NCI-H1105 (cell line): ENCODE results near the gene MYO10.
A peak's percentile ranks its signal among the peaks of the same experiment; 100 is the strongest.
"Not testable (repeated sequence)": the region's sequence is repeated elsewhere in the genome, so short reads cannot be mapped to it uniquely, and the experiment has no call there.

ENCODE experiments used
- DNase-seq: peaks from one replicate; lab custom pipeline; 2025; lab: John Stamatoyannopoulos, UW

MYO10 gene

DNA sequence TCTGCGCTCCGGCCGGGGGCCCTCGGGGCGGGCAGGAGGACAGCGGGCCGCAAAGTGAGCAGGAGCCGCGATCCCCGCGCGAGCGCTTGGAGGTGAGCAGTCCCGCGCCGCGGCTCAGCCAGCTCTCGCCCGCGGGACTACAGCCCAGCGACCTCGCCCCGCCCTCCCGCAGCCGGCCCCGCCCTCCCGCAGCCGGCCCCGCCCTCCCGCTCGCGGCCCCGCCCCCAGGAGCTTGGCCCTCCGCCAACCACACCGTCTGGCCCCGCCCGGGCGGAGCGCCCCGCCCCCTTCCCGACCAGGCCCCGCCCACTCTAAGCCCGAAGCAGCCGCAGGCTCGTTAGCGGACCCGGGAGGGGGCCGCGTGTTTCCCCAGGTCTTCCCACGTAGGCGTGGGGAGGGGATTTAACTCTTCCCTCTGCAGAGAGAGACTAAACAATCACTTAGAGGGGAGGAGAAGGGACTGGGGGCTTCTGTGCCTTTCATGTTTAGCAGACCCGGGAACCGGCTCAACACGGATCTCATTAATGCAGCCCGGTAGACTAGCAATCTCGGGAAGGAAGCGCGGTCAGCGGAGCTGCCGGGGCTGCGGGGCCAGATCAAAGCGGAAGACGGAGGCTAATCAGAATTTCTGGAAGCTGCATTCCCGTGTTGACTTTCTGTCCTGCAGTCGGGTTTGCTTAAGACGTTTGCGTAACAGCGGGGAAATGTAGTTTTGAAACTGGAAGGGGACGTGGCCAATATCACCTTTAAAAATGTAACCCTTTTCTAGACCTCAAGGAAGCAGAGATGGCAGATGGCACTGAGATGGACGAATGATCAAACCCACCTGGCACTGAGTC lies at the start of gene MYO10:
Gene MYO10, minus strand, starts transcription at position 139 of the 839 bp plus-strand sequence. CDS start 480 bp downstream, outside the sequence.
- DNase-seq: peak; percentile 34

DNA sequence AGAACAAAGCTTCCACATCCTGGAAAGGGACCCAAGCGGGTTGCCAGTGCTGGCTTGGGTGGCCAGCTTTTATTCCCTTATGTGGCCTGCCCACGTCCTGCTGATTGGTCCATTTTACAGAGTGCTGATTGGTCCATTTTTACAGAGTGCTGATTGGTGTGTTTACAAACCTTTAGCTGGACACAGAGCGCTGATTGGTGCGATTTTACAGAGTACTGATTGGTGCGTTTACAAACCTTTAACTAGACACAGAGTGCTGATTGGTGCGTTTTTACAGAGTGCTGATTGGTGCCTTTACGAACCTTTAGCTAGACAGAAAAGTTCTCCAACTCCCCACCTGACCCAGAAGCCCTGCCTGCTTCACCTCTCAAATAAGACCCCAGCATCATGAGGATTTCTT lies 49.2 kb upstream of the MYO10 start:
- not testable (repeated sequence) for DNase-seq

DNA sequence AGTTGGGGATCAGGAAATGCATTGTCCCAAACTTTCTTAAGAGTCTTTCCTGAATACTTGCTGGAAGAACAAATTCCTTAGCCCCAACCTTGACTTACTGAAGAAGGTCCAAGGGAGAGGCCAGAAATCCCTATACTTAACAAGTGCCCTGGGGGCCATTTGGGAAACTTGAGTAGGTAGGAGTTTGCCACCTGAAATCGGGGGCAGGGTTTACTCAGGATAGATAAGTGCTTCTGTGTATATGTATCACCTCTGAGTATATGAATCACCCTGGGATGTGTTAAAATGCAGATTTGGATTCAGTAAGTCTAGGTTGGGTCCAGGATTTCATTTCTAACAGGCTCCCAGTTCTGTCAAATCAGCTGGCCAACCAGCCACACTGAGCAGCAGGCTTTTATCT lies 47.9 kb upstream of the MYO10 start:
- no peak for DNase-seq

DNA sequence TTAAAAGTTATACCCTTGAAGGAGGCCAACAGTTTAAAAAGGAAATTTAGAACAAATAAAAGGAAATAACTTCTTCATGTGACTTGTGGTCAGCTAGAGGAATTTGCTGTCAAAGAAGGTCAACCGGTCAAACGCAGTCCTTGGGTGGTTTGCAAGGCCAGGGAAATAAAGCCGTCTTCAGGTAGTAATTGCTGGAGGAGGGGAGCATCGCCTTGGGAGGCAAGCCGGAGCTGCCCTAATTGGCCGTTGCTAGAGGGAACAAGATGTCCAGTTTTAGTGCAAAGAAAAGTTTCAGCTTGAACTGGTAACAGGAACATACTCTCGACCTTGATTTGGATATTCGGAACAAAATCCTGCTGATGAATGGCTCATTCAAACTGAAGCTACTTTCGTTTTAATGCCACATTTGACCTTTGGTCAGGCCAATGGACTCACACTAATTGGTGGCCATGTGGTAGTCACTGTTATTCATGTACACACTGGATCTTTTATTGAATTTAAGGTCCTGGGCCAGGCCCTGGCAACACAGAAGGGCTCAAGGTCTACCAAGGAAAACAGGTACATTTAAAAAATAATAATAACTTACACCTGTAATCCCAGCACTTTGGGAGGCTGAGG lies 47.0 kb upstream of the MYO10 start:
- DNase-seq: no peak

DNA sequence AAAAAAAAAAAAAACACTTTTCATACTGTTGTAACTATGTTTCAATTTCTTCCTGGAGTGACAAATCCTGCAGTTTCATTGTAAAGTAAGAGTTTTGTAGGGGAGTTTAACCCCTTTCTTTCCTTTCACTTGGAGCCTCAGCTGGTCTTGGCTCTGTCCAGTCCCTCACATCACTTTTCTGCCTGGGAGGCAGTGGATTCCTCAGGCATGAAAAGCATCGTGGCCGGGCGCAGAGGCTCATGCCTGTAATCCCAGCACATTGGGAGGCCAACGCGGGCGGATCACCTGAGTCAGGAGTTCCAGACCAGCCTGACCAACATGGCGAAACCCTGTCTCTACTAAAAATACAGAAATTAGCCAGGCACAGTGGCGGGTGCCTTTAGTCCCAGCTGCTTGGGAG lies 45.6 kb upstream of the MYO10 start:
- no peak for DNase-seq

DNA sequence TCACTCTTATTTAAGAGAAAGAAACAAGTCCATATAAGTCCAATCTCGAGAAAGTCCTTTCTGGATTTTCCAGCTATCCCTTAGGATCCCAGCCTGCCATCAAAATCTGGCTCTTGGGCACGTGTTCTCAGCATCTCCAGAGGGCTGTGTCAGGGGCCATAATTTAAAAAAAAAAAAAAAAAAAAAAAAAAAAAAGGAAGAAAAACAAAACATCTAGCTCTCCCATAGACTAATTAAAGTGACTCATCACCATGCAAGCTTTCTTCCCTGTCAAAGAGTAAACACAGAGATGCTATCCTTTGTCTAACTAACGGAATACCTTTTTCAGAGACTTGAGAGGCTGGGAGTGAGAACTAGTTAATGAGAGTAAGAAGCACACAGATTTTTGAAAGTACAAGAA lies 44.9 kb upstream of the MYO10 start:
- no peak for DNase-seq

DNA sequence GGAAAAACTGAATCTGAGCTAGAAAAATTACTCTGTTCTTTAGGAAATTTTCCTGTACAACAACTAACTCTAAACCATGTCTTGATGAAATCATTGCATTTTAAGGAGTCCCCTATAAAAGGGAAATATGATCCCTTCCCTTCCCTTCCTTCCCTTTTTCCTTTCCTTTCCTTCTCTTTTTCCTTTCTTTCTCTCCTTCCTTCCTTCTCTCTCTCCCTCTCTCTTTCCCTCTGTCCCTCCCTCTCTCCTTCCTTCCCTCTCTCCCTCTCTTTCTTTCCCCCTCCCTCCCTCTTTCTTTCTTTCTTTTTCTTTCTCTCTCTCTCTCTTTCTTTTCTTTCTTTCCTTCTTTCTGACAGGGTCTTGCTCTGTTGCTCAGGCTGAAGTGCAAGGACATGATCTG lies 42.2 kb upstream of the MYO10 start:
- no peak for DNase-seq

DNA sequence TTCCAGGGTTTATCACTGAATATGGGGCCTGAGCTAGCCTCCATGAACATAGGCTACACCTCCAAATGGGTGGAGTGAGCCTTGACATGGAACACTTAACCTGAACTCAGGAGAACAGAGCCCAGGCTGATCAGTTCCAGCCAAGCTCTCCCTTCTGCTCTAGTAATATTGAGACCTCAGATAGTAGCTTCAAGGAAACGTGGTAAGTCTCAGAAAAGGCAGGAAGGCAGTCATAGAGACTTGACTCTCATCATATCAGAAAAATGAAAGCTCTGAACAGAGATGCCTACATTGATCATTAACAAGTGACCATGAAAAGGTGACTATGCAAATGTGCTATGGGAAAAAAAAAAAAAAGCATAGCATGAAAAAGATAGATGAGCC lies 40.5 kb upstream of the MYO10 start:
- no peak for DNase-seq

DNA sequence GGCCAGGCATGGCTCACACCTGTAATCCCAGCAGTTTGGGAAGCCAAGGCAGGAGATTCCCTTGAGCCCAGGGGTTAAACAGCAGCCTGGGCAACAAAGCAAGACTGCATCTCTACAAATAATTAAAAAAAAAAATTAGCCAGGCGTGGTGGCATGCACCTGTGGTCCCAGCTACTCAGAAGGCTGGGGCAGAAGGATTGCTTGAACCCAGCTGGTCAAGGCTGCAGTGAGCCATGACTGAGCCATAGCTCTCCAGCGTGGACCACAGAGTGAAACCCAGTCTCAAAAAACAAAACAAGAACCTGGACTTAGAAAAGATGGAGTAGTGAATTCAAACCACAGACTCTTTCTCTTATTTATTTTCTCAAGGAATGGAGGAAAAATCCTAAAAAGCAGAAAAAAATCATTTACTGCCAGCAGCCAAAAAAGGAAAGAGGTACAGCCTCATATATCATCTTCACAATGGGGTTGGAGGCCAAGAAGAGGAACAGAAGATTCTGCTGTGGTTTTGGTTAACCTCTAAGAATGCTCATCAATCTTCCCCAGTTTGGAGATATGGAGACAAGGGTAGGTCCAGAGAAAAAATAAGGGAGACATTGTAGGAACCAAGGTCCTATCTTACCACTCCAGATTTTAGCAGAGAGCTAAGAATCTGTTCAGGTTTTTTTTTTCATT lies 40.0 kb upstream of the MYO10 start:
- DNase-seq: no peak

DNA sequence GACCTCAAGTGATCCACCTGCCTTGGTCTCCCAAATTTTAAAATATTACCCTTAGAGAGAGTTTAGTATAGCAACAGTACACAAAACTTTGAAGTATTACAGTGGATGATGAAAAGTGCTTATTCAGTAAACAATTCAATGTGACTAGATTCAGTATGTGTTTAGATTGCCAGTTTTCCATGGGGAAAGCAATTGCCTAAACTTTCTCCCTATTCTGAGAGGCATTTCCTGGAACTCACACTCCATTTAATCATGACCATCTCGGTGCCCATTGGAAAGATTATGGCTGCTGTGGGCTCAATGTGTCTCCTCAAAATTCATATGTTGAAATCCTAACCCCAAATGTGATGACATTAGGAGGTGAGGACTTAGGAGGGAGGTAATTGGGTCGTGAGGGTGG lies 38.9 kb upstream of the MYO10 start:
- DNase-seq: no peak

DNA sequence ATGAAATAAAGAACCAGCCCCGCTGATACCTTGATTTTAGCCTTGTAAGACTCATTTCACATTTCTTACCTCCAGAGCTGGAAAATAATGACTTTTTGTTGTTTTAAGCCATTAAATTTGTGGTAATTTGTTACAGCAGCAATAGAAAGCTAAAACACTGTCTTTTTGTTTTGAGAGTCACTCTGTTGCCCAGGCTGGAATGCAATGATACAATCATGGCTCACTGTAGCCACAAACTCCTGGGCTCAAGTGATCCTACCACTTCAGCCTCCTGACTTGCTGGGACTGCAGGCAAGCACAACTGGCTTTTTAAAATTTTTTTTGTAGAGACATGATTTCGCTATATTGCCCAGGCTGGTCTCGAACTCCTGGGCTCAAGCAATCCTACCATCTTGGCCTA lies 34.7 kb upstream of the MYO10 start:
- DNase-seq: no peak

DNA sequence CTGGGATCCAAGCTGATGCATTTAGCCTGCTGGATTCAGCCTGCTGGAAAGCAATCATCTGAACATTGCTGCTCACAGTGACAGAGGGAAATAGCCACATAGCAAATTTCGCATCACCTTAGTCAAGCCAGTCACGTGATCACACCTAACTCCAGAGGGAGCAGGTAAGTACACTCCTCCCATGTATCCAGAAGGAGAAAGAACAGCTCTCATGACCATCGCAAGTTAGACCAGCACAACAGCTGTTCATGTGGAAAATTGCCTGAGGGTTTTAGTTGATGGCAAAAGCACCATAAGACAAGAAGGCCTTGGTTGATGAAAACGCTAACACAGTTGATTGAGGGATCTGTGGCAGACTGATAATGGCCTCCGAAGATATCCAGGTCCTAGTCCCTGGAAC lies 34.2 kb upstream of the MYO10 start:
- no peak for DNase-seq

DNA sequence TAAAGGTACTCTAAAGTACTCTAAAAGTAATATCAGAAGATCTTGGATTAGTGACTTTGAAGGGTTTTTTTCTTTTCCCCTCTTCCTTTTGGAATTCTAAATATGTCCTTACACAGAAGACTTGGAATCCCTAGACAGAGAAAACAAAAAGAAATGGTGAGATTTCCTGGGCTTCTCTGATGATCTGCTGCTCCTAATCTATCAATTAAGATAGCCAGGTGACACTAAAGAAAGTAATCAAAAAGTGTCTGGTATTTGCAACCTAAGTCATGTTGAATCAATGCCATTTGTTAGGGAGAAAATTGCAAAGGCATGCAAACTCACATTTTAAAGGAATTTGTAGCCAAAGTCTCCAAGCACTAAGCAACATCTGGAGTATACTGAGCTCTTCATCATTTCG lies 29.5 kb upstream of the MYO10 start:
- DNase-seq: no peak

DNA sequence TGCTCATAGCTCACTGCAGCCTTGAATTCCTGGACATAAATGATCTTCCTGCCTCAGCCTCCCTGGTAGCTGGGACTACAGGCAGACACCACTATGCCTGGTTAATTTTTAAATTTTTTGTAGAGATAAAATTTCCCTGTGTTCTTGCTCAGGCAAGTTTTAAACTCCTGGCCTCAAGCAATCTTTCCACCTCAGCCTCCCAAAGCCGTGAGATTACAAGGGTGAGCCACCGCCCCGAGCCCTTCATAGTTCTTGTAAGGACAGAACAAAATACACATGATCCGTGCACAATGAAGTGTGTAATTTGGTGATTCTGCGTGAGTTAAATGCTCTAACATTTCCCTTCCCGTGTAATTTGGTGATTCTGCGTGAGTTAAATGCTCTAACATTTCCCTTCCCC lies 27.7 kb upstream of the MYO10 start:
- DNase-seq: no peak

DNA sequence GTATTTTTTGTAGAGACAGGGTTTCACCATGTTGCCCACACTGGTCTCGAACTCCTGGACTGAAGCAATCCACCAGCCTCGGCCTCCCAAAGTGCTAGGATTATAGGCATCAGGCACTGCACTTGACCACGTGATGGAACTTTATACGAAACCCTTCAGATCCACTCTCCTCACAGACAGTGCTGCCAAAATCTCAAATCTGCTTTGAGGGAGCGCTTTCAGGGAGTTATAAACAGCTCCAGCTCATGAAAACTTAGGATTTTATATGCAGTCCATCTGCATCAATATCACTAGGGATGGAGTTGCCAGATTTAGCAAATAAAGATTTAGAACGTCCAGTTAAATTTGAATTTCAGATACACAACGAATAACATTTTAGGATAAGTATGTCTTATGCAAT lies 25.0 kb upstream of the MYO10 start:
- DNase-seq: no peak

DNA sequence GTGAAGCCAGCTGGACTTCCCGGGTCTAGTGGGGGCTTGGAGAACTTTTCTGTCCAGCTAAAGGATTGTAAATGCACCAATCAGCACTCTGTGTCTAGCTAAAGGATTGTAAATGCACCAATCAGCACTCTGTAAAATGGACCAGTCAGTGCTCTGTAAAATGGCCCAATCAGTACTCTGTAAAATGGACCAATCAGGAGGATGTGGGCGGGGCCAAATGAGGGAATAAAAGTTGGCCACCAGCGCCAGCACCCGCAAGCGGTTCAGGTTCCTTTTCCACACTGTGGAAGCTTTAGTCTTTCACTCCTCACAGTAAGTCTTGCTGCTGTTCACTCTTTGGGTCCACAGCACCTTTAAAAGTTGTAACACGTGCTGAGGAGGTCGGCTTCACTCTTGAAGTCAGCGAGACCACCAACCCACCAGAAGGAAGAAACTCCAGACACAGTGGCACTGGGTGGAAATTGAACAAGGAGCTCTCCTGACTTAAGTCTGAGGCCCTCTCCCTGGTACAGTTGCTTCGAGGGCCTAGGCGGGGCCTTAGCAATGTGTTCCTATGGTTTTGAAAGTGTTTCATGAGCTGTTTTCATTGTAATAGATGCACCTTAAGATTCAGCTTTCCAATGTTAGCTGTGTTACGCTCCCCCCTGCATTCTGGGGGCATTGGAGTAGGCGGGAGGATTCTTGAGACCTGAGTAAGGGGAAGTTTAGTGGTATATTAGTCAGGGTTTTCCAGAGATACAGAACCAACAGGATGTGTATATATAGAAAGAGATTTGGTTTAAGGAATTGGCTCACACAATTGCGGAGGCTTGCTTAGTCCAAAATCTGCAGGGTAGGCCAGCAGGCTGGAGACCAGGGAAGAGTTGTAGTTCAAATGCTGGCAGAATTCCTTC lies 21.5 kb upstream of the MYO10 start:
- DNase-seq: no peak

DNA sequence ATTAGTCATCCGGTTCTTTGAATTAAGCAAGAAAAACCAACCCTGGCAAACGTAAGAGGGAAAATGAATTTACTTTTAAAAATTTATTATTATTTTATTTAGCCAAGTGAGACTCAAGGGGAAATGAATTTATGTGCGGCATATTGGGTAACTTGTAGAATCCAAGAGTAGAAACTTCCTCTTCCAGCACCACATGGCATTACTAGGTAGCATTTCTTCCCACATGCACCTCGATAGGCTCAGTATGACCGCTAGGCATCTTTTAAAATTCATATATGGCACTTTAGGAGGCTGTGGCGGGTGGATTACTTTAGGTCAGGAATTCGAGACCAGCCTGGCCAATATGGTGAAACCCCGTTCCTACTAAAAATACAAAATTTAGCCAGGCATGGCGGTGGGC lies 17.6 kb upstream of the MYO10 start:
- DNase-seq: no peak

DNA sequence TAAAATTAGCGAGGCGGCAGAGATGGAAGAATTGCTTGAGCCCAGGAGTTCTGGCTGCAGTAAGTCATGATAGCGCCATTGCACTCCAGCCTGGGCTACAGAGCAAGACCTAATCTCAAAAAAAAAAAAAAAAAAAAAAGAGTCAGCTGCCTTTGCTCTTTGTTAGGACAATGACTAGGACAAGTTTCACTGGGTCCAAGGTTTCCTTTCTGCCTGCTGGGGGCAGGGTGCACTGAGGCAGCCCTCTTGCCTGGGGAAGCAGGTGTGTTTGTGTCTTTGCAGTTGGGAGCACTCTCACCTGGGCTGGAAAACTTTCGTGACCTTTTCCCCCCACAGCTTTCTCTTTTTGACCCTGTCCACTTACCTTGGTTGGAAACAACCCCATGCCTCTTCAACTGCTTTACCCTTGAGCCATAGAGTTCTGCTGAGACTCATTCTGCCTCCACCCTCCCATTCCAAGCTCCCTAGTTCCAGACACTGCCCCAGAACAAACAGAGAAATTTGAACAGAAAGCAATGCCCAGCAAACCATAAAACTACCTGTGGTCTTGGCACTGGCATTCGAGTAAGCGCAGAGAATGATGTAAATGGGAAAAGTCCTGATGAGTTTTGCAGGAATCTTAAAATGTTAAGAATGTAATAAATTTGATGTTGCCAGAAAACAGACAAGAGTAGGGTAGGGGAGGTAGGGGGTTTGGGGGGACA lies 17.0 kb upstream of the MYO10 start:
- no peak for DNase-seq

DNA sequence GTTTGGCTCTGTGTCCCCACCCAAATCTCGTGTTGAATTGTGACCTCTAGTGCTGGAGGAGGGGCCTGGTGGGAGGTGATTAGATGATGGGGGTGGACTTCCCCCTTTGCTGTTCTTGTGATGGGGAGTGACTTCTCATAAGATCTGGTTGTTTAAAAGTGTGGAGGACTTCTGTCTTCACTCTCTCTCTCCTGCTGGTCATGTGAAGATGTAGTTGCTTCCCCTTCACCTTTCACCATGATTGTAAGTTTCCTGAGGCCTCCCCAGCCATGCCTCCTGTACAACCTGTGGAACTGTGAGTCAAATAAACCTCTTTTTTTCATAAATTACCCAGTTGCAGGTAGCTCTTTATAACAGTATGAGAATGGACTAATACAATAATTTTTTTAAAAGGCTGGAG lies 10.6 kb upstream of the MYO10 start:
- DNase-seq: no peak

DNA sequence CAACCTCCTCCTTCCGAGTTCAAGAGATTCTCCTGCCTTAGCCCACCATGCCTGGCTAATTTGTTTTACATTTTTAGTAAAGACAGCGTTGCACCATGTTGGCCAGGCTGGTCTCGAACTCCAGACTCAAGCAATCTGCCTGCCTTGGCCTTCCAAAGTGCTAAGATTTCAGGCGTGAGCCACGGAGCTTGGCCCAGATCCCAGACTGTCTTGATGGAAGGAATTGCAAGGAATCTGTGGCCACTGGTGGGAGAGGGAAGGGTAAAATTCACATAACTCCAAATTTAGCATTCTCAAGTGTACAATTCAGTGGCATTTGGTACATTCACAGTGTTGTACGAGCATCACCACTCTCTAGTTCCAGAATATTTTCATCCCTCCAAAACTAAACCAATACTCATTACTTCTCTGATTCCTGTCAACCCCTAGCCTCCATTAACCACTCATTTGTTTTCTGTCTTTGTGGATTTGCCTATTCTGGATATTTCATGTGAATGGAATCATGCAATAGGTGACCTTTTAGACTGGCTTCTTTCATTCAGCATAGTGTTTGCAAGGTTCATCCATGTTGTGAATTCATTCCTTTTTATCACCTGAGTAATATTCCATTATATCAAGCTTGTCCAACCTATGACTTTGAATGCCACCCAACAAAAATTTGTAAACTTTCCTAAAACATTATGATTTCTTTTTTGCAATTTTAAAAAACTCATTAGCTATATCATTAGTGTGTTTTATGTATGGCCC lies 8.9 kb upstream of the MYO10 start:
- no peak for DNase-seq
